GM18511 (cell line): ENCODE measurements around the gene CACNA1I.

Source experiments
- ATAC-seq: cut with Tn5 transposase; IDR thresholded peaks from one replicate; pipeline ENCODE4 v1.9.1; 2021; ENCODE audit warnings: mild to moderate bottlenecking, moderate library complexity; ENCODE audit not compliant: unreplicated experiment

Gene CACNA1I

DNA sequence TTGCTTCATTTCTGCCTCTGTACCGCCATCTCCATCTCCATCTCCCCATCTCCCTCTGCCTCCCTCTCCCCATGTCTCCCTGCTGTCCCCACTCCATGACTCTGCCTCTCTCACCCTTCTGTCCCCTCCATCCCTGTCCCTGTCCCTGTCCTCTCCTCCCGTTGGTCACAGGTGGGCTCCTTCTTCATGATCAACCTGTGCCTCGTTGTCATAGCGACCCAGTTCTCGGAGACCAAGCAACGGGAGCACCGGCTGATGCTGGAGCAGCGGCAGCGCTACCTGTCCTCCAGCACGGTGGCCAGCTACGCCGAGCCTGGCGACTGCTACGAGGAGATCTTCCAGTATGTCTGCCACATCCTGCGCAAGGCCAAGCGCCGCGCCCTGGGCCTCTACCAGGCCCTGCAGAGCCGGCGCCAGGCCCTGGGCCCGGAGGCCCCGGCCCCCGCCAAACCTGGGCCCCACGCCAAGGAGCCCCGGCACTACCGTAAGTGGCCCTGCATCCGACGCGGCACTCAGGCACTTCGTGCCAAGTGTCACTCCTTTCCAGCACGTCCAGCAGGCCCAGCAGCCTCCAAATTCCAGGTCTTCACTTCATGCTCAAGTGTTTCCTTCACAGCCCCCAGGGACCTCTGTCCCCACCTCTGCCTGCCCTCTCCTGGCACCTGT lies 76.0 kb downstream of the CACNA1I start:
- ATAC-seq = no peak

DNA sequence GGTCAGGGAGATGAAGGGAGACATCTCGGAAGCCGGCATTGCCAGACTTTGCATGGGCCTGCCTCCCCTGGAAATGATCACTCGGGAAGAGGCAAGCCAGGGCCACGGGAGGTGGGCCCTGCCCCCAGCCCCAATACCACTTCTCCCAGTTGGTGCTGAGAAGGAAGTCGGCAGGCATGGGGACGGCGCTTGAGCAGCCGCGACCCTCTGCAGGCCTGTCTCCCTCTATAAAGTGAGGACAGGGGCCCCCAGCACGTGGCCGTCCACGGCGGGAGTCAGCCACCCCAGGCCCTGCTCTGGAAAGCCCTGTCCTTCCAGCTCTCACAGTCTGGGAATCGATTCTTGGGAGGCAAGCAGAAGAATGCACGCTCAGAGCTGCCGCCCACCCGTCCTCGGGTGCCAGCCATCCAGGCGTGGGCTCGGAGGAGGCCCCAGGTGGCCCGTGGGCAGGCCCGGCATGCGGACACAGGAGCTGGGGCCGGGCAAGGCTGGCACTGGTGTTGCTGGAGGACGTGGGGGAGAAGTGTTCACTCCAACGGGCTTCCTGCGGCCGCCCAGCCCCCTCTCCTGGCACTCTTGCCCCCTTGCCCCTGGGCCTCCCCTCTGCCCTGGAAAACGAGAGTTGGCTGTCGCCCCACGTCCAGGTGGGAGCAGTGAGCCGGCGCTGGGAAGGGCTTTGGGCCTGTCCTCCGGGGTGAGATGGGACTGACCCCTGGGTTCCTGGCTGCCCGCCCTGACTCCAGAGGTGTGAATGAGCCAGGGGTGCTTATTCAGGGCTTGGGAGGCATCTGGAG lies 77.5 kb downstream of the CACNA1I start:
- ATAC-seq = no peak

DNA sequence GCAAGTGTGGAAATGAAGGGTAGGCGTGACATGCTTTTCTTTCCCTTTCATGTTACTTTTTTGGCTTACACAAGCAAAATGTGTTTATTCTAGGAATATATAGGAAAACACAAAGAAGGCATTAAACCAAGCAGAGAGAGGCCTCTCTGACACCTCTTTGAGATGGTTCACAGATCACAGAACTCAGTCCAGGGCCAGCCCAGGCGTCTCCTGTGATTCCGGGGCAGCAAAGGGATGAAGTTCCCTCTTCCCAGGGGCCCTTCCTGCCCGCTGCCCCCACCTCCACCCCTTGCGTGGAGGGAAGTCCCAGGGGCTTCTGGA lies 78.0 kb downstream of the CACNA1I start:
- no peak for ATAC-seq

DNA sequence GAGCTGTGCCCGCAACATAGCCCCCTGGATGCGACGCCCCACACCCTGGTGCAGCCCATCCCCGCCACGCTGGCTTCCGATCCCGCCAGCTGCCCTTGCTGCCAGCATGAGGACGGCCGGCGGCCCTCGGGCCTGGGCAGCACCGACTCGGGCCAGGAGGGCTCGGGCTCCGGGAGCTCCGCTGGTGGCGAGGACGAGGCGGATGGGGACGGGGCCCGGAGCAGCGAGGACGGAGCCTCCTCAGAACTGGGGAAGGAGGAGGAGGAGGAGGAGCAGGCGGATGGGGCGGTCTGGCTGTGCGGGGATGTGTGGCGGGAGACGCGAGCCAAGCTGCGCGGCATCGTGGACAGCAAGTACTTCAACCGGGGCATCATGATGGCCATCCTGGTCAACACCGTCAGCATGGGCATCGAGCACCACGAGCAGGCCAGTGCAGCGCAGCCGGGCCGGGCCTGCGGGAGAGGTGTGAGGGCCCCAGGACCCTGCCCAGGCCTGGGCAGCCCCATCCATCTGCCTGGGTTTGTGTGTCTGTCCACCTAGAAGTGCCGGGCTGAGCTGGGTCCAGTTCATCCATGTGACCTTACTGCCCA lies 79.0 kb downstream of the CACNA1I start:
- ATAC-seq = no peak

DNA sequence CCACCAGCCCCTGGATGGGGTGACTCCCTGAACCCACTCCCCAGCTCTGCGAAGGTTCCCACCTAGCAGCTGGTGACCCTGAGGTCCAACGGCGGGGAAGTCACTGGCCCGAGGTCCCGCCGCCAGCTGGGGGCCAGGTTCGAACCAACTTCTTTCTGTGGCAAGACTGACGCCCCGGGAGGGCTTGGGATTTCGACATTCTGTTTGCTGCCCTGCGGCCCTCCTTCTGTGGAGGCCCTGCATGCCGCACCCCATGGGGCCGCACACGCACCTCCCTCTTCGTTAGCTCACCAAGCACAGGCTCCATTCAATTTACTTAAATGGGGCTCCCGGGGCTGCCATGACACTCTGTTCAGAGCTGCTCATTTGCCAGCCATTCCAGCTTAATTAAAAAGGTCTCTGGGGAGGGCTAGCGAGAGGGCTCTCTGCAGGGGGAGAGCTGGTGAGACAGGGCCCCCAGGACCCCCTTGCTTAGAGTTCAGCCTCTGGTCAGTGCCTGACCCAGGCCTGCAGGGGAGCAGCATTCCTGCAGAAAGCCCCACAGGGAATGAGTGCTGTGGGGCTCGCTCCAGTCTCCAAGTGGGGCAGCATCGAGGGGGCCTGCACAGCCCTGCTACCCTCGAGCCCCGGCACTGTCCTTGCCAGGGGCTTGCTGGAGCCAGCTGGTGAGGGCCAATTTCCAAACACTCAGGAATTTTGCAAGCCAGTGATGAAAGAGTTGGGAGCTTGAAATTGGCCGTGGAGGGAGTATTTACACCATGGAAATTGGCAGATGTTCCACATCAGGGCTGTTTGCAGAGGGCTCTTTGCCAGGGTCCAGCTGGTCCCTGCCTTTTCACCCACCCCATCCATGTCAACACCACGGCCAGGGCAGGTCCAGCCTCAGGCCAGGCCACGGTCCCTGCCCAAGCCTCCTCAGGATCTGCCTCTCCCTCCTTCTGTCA lies 80.8 kb downstream of the CACNA1I start:
- no peak for ATAC-seq

DNA sequence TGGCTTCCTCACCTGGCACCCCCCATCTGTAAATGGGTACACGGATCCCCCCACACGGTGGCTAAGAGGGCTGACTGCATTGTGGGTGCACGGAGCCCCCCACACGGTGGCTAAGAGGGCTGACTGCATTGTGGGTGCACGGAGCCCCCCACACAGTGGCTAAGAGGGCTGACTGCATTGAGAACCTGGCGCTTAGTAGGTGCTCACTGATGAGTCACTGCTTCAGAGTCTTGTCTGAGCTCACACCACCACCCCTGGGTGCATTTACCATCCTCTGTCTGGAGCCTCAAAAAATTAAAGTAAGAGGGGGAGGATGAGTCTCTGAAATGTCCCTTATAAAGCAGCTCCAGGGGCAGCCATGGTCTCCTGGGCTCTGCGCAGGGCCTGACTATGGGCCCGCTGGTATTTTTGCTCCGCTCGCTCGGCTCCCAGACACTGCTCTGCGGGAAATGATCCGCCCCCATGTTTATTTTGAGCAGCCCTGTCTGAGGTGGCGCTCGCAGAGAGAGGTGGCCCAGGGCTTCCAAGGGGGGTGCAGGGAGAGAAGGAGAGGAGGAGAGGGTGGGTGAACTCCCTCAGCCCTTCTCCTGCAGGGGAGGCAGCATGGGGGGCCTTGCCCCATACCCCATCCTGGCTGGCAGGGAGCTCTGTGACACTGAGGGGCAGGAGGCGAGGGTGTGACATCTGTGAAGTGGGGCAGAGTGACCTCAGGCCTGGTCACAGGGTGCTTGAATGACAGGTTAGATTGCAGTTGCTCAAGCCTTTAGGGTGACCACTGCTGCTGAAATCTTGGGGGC lies 82.6 kb downstream of the CACNA1I start:
- ATAC-seq = no peak

DNA sequence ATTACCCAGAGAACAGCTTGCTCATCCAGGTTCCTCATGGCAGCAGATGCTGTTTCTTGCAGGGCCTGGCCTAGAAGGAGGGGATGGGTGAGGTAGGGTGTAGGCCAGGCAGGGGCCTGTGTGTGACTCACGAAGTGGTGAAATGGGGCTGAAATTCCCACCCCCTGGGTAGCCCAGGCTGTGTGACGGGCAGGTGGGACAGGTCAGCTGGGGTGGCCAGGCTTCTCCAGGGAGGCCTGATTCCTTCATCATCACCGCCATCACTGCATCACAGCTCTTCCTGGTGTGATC lies 83.2 kb downstream of the CACNA1I start:
- ATAC-seq = no peak

DNA sequence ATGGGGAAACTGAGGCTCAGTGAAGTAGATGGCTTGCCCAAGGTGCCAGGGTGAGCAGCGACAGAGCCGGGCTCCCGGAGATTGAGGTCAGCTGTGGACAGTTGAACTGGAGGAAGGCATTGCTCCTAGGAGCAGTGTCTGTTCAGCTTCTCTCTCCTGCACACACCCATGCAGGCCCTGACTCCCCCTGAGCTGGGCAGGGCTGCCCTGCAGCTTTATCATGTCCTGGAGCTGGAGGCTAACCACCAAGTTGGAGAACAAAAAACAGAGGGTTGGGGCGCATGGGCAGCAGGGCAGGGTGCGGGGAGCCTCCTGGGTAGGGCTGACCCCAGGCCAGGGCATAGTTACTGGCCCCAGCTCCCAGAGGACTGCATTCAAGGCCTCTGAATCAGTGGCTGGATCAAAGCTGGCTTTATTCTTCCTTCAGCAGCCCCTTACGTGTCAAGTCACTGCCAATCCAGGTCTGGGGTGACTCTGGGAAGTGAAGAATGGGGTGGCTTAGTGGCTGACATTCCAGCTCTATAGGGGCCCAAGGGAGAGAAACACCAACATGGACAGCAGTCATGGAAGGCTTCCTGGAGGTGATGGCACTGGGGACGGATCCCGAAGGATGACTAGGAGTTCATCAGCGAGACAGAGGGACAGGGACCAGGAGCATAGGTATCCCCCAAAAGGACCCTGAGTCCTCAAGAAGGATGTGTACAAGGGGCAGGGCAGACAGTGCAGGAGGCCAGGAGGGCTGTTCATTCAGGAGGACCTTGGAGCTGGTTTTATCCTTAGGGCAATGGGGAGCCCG lies 83.8 kb downstream of the CACNA1I start:
- no peak for ATAC-seq

DNA sequence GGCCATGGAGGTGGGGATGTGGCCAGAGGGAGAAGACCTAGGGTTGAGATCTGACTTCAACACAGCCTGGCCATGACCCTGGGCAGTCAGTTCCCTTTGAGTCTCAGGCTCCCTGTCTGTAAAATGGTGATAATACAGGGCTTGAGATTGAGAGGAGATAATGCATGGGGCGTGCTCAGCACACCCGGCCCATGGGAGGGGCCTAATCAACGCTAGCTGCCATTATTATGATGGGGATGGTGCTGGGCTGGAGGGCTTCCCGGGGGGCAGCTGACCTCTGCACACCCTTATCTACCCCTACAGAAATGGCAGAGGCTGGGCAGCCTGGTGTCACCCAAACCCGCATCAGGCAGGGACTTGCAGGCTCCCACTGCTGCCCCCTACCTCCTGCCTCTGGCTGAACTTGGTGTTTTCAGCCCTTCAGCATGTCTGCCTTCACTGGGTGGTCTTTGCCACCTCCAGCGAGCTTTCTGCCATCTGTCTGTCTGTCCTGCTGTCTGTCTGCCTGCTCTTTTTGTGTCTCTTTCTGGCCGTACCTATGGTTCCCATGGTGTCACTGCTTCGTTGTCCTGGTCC lies 84.5 kb downstream of the CACNA1I start:
- ATAC-seq = no peak

DNA sequence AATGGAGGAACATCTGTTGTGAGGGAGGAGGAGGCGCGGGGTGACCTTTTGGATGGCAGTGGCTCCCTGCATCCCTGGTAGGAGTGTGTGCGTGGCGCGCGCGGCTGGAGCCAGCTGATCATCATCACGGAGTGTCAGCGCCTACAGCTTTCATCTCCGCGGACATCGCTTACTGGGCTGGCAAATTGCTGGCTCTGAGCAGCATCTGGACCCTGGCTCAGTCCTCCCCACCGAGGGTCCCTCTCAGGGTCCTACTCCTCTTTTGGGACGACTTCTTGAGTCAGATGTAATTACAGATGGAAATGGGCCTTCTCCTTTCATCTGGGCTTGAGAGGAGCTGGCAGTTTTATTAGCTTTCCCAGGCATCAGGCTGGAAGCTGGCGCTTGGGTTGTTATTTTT lies 85.3 kb downstream of the CACNA1I start:
- ATAC-seq = no peak

DNA sequence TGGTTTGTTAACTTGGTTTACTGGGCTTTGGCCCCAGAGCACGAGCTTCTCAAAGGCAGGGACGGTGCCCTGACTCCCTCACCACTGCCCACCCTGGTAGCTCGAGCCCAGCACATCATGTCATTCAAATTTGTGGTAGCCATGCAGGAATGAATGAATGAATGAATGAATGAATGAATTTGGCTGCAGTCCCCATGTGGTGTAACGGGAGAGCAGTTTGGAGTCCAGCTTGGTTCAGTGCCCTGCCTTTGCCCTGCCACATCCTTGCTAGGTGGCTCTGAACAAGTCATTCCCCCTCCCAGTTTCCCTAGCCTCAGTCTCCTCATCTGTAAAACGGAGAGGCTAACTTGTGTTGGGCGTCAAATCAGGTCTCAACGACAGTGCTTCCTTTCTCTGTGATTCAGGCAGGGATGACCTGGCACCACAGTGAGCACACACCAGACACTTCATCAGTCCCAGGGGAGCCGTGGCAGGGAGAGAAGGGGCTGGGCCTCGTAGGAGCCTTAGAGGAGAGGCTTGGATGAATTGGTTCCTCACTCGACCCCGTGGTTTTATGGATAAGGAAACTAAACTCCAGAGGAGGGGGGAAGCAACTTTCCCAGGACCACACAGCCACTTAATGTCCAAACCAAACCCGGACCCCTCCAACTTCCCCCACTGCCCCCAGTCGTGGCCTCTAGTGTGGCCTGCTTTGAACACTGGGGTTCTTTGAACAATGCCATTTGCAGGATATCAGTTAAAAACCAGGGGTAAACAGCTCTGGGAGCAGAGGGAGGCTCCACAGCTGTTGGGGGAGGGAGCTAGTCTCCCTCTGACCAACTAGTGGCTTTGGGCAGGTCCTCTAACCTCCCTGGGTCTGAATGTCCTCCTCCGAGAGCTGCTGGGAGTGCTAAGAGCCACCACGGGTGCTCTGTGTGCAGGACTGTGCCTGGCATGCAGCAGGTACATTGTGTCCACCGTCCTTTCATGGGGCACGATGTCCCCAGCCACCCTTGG lies 86.2 kb downstream of the CACNA1I start:
- ATAC-seq = no peak

DNA sequence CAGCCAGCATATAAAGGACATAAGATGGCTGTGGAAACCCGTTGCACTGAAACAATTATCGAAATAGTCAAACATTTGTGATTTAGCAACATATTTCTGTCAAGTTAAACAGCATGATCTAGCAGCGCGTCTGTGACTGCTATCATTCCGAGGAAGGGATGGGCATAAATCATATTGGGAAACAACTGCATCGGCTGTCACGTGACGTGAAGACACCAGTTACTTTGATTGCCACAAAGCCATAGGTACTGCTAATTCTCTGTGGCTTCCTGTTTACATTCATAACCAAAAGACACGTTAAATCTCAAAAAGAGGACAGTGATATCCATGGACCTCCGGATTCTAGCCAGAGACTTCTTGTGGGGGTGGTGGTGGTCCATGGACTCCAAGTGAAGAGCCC lies 87.8 kb downstream of the CACNA1I start:
- no peak for ATAC-seq

DNA sequence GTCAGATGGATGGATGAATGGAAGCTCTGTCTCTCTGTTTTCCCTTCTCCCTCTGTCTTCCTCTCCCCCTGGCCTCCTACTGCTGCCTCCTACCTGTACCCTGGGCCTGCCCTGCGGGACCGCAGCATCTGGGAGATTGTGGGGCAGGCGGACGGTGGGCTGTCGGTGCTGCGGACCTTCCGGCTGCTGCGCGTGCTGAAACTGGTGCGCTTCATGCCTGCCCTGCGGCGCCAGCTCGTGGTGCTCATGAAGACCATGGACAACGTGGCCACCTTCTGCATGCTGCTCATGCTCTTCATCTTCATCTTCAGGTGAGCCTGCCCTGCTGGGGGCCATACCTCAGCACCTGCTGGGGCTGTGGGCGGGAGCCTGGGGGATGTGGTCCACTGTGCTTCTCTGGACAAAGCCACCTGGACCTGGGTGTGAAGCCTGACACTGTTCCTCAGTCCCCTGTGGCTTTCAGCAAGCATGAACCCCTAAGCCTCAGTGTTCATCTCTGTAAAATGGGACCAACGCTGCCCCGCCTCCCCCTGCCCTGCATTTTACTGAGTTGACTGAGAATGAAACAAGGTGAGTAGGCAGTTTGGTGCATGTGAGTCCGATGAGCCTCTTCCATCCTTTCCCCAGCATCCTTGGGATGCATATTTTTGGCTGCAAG lies 88.4 kb downstream of the CACNA1I start:
- no peak for ATAC-seq

DNA sequence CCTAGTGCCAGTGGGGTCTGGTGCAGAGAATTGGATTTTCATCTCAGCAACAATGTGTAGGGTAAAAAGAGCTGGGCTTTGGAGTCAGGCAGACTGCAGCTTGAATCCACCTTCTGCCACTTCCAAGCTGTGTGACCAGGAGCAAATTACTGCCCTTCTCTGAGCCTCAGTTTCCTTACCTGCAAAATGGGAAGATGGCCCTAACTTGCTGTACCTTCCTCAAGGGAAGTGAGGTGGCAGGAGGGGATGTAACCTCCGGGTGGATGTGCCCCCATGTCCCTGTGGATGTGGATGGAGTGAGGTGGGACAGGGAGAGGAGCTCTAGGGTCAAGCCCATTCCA lies 90.9 kb downstream of the CACNA1I start:
- ATAC-seq = no peak

DNA sequence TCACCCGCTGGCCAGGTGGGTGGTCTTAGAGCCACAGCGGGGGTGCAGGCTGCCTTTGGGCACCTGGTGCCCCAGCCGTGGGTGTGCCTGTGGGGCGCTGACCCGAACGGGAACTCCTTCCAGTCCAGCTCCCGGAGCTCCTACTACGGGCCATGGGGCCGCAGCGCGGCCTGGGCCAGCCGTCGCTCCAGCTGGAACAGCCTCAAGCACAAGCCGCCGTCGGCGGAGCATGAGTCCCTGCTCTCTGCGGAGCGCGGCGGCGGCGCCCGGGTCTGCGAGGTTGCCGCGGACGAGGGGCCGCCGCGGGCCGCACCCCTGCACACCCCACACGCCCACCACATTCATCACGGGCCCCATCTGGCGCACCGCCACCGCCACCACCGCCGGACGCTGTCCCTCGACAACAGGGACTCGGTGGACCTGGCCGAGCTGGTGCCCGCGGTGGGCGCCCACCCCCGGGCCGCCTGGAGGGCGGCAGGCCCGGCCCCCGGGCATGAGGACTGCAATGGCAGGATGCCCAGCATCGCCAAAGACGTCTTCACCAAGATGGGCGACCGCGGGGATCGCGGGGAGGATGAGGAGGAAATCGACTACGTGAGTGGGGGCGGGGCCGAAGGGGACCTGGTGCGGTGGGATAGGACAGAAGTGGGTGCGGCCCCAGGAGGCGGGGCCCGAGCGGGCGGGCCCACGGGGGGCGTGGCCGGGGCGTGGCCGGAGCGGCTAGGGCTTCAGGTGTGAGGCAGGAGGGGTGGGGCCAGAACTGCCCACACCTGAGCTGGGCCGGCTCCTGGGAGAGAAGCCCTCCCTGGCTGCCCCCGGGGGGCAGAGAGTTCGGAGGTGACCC lies 91.5 kb downstream of the CACNA1I start:
- no peak for ATAC-seq

DNA sequence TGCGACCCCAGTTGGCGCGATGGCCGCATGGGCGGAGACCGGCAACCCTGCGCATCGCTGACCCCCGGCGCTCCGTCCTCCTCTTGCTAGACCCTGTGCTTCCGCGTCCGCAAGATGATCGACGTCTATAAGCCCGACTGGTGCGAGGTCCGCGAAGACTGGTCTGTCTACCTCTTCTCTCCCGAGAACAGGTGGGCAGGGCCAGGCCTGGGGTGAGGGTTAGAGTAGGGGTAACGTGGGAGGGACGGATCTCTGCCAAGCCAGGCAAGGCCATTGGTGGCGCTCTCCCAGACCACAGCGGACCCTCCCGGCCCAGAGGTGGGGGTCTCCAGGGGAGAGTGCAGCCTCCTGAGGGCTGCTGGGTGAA lies 92.1 kb downstream of the CACNA1I start:
- ATAC-seq = no peak

DNA sequence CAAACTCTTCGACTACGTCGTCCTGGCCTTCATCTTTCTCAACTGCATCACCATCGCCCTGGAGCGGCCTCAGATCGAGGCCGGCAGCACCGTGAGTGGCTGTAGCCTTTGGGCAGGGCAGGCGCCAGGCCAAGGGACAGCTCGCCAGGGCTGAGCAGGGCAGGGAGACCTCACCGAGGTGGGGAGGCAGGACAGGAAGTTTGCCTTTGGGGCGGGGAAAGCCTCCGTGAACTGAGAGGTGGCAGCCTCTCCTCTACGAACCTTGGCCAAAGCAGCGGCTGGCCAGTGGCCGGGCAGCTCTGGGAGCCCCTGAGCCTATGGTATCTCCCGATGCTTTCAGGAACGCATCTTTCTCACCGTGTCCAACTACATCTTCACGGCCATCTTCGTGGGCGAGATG lies 93.2 kb downstream of the CACNA1I start:
- ATAC-seq = no peak
